H9 (cell line): ENCODE results near the gene AMBRA1. TPM values are rescaled to one million over a fixed set of nuclear protein-coding genes. Genes with fewer than 3 reads are reported as not detected.

Experiments used
- DNase-seq: peaks from one replicate; pipeline ENCODE4 v3.0.0-alpha.2; 2017
- H2AFZ ChIP-seq: one replicate; pipeline ENCODE4 v1.6.1; 2013; ENCODE audit warnings: mild to moderate bottlenecking, low read length, control low read depth, moderate library complexity
- H2AK5ac ChIP-seq: 2 replicates; pipeline ENCODE4 v1.6.1; 2013; ENCODE audit warnings: low read length, control low read depth, mixed read lengths; ENCODE audit not compliant: insufficient read length
- H2BK120ac ChIP-seq: one replicate; pipeline ENCODE4 v1.6.1; 2013; ENCODE audit warnings: low read depth, mild to moderate bottlenecking, low read length, control low read depth, inconsistent platforms; ENCODE audit not compliant: poor library complexity, severe bottlenecking
- H2BK12ac ChIP-seq: 2 replicates; pipeline ENCODE4 v1.6.1; 2013; ENCODE audit warnings: low read length, control low read depth, mixed read lengths, low read depth; ENCODE audit not compliant: insufficient read length
- H2BK15ac ChIP-seq: 2 replicates; pipeline ENCODE4 v1.6.1; 2013; ENCODE audit warnings: low read depth, low read length, control low read depth
- H2BK20ac ChIP-seq: one replicate; pipeline ENCODE4 v1.6.1; 2013; ENCODE audit warnings: low read depth, mild to moderate bottlenecking, low read length, control low read depth, inconsistent platforms; ENCODE audit not compliant: poor library complexity, severe bottlenecking
- H2BK5ac ChIP-seq: 2 replicates; pipeline ENCODE4 v1.6.1; 2013; ENCODE audit warnings: low read length, control low read depth, mixed read lengths; ENCODE audit not compliant: insufficient read length
- H3K14ac ChIP-seq: 2 replicates; pipeline ENCODE4 v1.6.1; 2013; ENCODE audit warnings: low read length, control low read depth; ENCODE audit not compliant: insufficient read depth
- H3K18ac ChIP-seq: 2 replicates; pipeline ENCODE4 v1.6.1; 2013; ENCODE audit warnings: low read depth, mild to moderate bottlenecking, mixed read lengths, low read length, control low read depth; ENCODE audit not compliant: insufficient read length
- H3K23ac ChIP-seq: 2 replicates; pipeline ENCODE4 v1.6.1; 2013; ENCODE audit warnings: low read length, control low read depth, mixed read lengths, low read depth; ENCODE audit not compliant: insufficient read length
- H3K23me2 ChIP-seq: 2 replicates; pipeline ENCODE4 v1.6.1; 2013; ENCODE audit warnings: low read depth, mild to moderate bottlenecking, mixed read lengths, low read length, control low read depth; ENCODE audit not compliant: insufficient read length, poor library complexity, severe bottlenecking
- H3K27ac ChIP-seq: 2 replicates; pipeline ENCODE4 v1.5.1; 2013; ENCODE audit warnings: low read length, control low read depth, mixed read lengths, low read depth; ENCODE audit not compliant: insufficient read length
- H3K27me3 ChIP-seq: 2 replicates; pipeline ENCODE4 v1.6.1; 2013; ENCODE audit warnings: low read length, control low read depth, inconsistent platforms; ENCODE audit not compliant: insufficient read depth
- H3K4ac ChIP-seq: 2 replicates; pipeline ENCODE4 v1.6.1; 2013; ENCODE audit warnings: low read depth, mild to moderate bottlenecking, control low read depth, inconsistent platforms, low read length, moderate library complexity
- H3K4me1 ChIP-seq: 2 replicates; pipeline ENCODE4 v1.6.1; 2013; ENCODE audit warnings: low read length, control low read depth, inconsistent platforms; ENCODE audit not compliant: insufficient read depth
- H3K4me2 ChIP-seq: 2 replicates; pipeline ENCODE4 v1.6.1; 2013; ENCODE audit warnings: low read length, control low read depth, mixed read lengths; ENCODE audit not compliant: insufficient read length, insufficient read depth
- H3K56ac ChIP-seq: 2 replicates; pipeline ENCODE4 v1.6.1; 2013; ENCODE audit warnings: low read depth, mild to moderate bottlenecking, mixed read lengths, low read length, control low read depth; ENCODE audit not compliant: insufficient read length
- H3K79me1 ChIP-seq: 2 replicates; pipeline ENCODE4 v1.6.1; 2013; ENCODE audit warnings: low read depth, mild to moderate bottlenecking, moderate library complexity, low read length, control low read depth, inconsistent platforms; ENCODE audit not compliant: insufficient read depth, poor library complexity, severe bottlenecking
- H3K79me2 ChIP-seq: 2 replicates; pipeline ENCODE4 v1.6.1; 2013; ENCODE audit warnings: low read length, control low read depth, inconsistent platforms; ENCODE audit not compliant: insufficient read depth
- H3K9ac ChIP-seq: 2 replicates; pipeline ENCODE4 v1.6.1; 2013; ENCODE audit warnings: low read length, control low read depth, mixed read lengths; ENCODE audit not compliant: insufficient read length; ENCODE audit errors: extremely low read depth
- H3K9me3 ChIP-seq: one replicate; pipeline ENCODE4 v1.6.1; 2013; ENCODE audit warnings: low read depth, low read length, inconsistent platforms; ENCODE audit not compliant: control insufficient read depth
- H3T11ph ChIP-seq: one replicate; pipeline ENCODE4 v1.6.1; 2013; ENCODE audit warnings: mild to moderate bottlenecking, low read length, control low read depth, inconsistent platforms
- H4K20me1 ChIP-seq: one replicate; pipeline ENCODE4 v1.6.1; 2013; ENCODE audit not compliant: control insufficient read depth, insufficient read length, insufficient read depth
- H4K5ac ChIP-seq: 2 replicates; pipeline ENCODE4 v1.6.1; 2013; ENCODE audit warnings: low read depth, mild to moderate bottlenecking, mixed read lengths, low read length, control low read depth; ENCODE audit not compliant: insufficient read length
- H4K8ac ChIP-seq: replicated peaks from 2 replicates; pipeline ENCODE4 v1.6.1; 2013; ENCODE audit warnings: low read length, control low read depth, mixed read lengths, low read depth; ENCODE audit not compliant: insufficient read length
- H4K91ac ChIP-seq: 2 replicates; pipeline ENCODE4 v1.6.1; 2013; ENCODE audit warnings: low read depth, mild to moderate bottlenecking, moderate library complexity, mixed read lengths, low read length, control low read depth; ENCODE audit not compliant: insufficient read length
- H3K27ac Mint-ChIP-seq, 3 experiments: 2 replicates in 2 of 3; 3 replicates in 1 of 3; pipeline ENCODE4 v1.8.0; 2020 to 2021; ENCODE audit warnings: mixed read lengths in 3 of 3, mild to moderate bottlenecking in 1 of 3, moderate library complexity in 1 of 3
- H3K27me3 Mint-ChIP-seq: 2 replicates; pipeline ENCODE4 v1.8.0; 2021; ENCODE audit warnings: low read depth, mild to moderate bottlenecking, moderate library complexity, mixed read lengths
- H3K36me3 Mint-ChIP-seq, 3 experiments: 2 replicates in 2 of 3; 3 replicates in 1 of 3; pipeline ENCODE4 v1.8.0; 2020 to 2021; ENCODE audit warnings: low read depth in 3 of 3, mixed read lengths in 3 of 3; ENCODE audit not compliant: insufficient read depth in 1 of 3
- H3K4me1 Mint-ChIP-seq, 2 experiments: 2 replicates each; pipeline ENCODE4 v1.8.0; 2020; ENCODE audit warnings: mixed read lengths in 2 of 2
- H3K4me3 Mint-ChIP-seq, 2 experiments: 2 replicates in 1 of 2; 3 replicates in 1 of 2; pipeline ENCODE4 v1.8.0; 2020 to 2021; ENCODE audit warnings: mild to moderate bottlenecking in 2 of 2, mixed read lengths in 2 of 2, moderate library complexity in 1 of 2
- H3K9me3 Mint-ChIP-seq, 2 experiments: 2 replicates in 1 of 2; 3 replicates in 1 of 2; pipeline ENCODE4 v1.8.0; 2020; ENCODE audit warnings: mild to moderate bottlenecking in 2 of 2, mixed read lengths in 2 of 2, moderate library complexity in 1 of 2
- CTCF ChIP-seq: fragments of 200-600 bp; sonication (generic); conservative IDR thresholded peaks from 3 replicates; pipeline ENCODE4 v1.8.0; 2021; ENCODE audit warnings: antibody characterized with exemption, mild to moderate bottlenecking
- WGBS: extraction: QIAGEN DNeasy Blood & Tissue Kit; methylation state at CpG from one replicate; pipeline ENCODE4 v1.1.7; 2013; ENCODE audit warnings: missing lambda C conversion rate, low lambda C conversion rate, mixed read lengths; ENCODE audit not compliant: insufficient read length; ENCODE audit errors: extremely low coverage; 5-methylcytosine and 5-hydroxymethylcytosine counted together
- total RNA-seq: library from RNA; stranded (reverse); gene quantifications from 2 replicates; pipeline ENCODE4 v1.2.1, GENCODE V29; 2021

Gene AMBRA1
- total RNA-seq, 1 experiment from 2014 or later = 37.5 TPM

GRCh38 chr11:46499821-46500220 lies 94.0 kb downstream of the AMBRA1 start:
- H3K9ac ChIP-seq = no peak overlapping the region
- no peaks in the 10 kb centered on the region for H3K27me3 ChIP-seq
- no peak overlapping the region for H2AFZ ChIP-seq
- no peak overlapping the region for H2BK12ac ChIP-seq
- H3K4me1 ChIP-seq = no peaks in the 10 kb centered on the region
- no peaks in the 10 kb centered on the region for H3K9me3 Mint-ChIP-seq
- H2BK120ac ChIP-seq = no peak overlapping the region
- H4K91ac ChIP-seq = no peak overlapping the region
- H3K9me3 ChIP-seq = no peaks in the 10 kb centered on the region
- H3K36me3 Mint-ChIP-seq = peaks cover 0 to 7% (median 0%) of the 10 kb centered on the region in 3 experiments; a peak in 3 of 7 replicates
- H3K14ac ChIP-seq = no peak overlapping the region
- no peak overlapping the region for H3K4me3 Mint-ChIP-seq
- no peak overlapping the region for H2BK20ac ChIP-seq
- H3K4me1 Mint-ChIP-seq = peaks cover 0 to 4% of the 10 kb centered on the region in 2 experiments; a peak in 2 of 4 replicates
- H4K8ac ChIP-seq = no peak overlapping the region
- no peak overlapping the region for H3K23ac ChIP-seq
- no peak overlapping the region for H2AK5ac ChIP-seq
- H4K20me1 ChIP-seq = no peaks in the 10 kb centered on the region
- no peak overlapping the region for H3K18ac ChIP-seq
- no peak overlapping the region for H2BK5ac ChIP-seq
- H3K4ac ChIP-seq = no peak overlapping the region
- no peak overlapping the region for H3K4me2 ChIP-seq
- H4K5ac ChIP-seq = no peak overlapping the region
- no CpG with 5 or more reads among the region's 5 CpGs for WGBS
- no peaks in the 10 kb centered on the region for H3K79me1 ChIP-seq
- H3K27ac Mint-ChIP-seq = no peak overlapping the region
- no peak overlapping the region for H2BK15ac ChIP-seq
- H3K27me3 Mint-ChIP-seq = no peaks in the 10 kb centered on the region
- no peak overlapping the region for H3K56ac ChIP-seq
- H3K23me2 ChIP-seq = no peaks in the 10 kb centered on the region
- TF ChIP-seq CTCF = no peak
- H3T11ph ChIP-seq = no peak overlapping the region
- H3K79me2 ChIP-seq = 0 out of 2 replicates have a peak, but pooled peaks cover 3% of the 10 kb centered on the region
- no peak for DNase-seq
- no peak overlapping the region for H3K27ac ChIP-seq
